ENCODE results near the gene ADAM11. TPM values are rescaled to one million over a fixed set of nuclear protein-coding genes. Genes with fewer than 3 reads are reported as not detected.

ADAM11 gene
- polyA plus RNA-seq, 4 donors = 2.2 to 4.6 (median 3.2) TPM

DNA sequence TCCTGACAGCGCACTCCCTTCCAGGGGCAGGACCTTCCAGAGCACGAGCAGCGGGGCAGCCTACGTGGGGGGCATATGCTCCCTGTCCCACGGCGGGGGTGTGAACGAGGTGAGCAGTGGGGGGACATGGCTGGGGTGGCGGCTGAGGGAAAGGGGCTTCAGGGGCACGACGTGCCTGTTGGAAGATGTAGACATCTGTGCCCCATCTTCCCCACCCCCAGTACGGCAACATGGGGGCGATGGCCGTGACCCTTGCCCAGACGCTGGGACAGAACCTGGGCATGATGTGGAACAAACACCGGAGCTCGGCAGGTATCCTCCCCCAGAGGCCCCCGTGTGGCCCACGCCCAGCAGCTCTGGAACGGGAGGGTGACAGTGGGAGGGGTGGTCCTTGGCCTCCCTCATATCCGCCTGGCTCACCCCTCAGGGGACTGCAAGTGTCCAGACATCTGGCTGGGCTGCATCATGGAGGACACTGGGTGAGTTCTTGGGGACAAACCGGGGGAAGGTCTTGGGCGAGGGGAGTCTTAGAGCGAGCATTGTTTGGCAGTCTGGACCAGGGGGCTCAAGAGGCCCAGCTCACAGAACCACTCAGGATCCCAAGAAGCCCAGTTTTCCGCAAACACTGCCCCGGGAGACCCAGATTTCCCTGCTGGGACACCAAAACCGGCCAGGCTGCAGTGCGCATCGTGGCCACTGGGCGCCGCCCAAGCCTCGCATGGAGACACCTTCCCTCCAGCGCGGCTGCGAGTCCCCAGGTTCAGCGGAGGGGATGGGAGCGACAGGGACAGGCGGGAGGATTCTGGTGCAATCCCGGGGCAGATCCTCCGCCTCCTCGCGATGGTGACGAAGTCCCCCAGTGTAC lies 15.7 kb downstream of the ADAM11 start:
- DNase-seq (ENCODE audit: low read depth in 4 of 4, low spot score in 2 of 4) = peak; percentile 34 to 73 (median 59)

DNA sequence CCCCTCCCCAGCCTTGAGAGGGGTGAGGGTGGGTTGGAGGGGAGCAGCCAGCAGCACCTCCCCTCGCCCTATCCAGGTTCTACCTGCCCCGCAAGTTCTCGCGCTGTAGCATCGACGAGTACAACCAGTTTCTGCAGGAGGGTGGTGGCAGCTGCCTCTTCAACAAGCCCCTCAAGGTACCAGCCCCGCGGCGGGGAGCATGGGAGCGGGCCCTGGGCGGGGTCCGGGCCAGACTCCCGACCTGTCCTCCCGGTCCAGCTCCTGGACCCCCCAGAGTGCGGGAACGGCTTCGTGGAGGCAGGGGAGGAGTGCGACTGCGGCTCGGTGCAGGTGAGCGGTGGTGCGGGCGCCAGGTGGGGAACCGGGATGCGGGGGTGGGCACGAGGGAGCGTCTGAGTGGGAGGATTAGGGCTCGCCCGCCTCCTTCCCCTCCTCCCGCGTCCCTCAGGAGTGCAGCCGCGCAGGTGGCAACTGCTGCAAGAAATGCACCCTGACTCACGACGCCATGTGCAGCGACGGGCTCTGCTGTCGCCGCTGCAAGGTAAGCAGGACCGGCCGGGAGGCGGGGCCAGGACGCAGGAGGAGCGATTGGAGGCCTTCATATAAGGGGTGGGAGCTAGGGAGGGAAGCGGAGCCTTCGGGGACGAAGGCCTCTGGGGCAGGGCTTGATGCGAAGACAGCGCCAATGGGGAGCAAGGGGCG lies 16.5 kb downstream of the ADAM11 start:
- peak; percentile 84 to 97 (median 91) for DNase-seq (ENCODE audit: low read depth in 4 of 4, low spot score in 2 of 4)

DNA sequence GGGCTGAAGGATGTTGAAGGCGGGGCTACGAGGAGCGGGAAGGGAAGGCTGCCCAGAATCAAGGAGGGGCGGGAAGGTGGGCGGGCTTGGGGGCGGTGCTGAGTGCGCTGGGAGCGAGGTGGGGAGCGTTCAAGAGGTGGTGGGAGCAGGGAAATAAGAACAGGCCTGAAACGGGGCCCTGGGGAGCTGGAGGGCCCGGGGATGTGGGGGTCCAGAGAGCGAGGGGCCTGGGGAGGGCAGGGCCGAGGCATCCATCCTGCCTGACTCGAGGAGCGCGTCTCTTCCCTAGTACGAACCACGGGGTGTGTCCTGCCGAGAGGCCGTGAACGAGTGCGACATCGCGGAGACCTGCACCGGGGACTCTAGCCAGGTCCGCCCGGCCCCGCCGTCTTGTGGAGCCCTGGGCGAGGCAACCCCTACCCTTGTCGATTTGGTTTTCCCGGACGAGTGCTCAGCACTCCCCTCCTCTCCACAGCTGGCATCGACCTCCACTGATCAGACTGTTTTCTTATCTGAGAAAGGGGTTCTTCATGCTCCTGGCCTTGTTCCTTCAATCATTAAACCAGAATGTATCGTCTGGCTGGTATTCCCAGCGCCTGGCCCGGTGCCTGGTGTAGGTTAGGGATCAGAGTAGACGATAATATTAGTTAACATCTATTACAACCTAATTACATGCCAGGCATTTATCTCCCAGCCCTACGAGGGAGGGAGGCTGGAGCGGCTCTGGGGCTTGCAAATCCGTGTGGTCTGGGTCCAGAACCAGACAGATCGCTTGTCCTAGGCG lies 17.2 kb downstream of the ADAM11 start:
- DNase-seq (ENCODE audit: low read depth in 4 of 4, low spot score in 2 of 4) = no peak

- no peak for DNase-seq (ENCODE audit: low read depth in 4 of 4, low spot score in 2 of 4)
Observed at GRCh38 chr17:44776628-44777393, 18.0 kb downstream of the ADAM11 start.

GRCh38 chr17:44777394-44778348 lies 18.9 kb downstream of the ADAM11 start:
- no peak for DNase-seq (ENCODE audit: low read depth in 4 of 4, low spot score in 2 of 4)

GRCh38 chr17:44778656-44779210 lies 19.9 kb downstream of the ADAM11 start:
- DNase-seq (ENCODE audit: low read depth in 4 of 4, low spot score in 2 of 4) = no peak

GRCh38 chr17:44779211-44780025 lies 20.6 kb downstream of the ADAM11 start:
- peak in 2 of 4 donors; percentile 65 to 74 for DNase-seq (ENCODE audit: low read depth in 4 of 4, low spot score in 2 of 4)

DNA sequence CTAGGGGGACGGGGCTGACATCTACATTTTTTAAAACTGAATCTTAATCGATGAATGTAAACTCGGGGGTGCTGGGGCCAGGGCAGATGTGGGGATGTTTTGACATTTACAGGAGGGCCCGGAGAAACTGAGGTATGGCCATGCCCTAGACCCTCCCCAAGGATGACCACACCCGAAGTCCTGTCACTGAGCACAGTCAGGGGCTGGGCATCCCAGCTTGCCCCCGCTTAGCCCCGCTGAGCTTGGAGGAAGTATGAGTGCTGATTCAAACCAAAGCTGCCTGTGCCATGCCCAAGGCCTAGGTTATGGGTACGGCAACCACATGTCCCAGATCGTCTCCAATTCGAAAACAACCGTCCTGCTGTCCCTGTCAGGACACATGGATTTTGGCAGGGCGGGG lies 21.4 kb downstream of the ADAM11 start:
- DNase-seq (ENCODE audit: low read depth in 4 of 4, low spot score in 2 of 4) = no peak

DNA sequence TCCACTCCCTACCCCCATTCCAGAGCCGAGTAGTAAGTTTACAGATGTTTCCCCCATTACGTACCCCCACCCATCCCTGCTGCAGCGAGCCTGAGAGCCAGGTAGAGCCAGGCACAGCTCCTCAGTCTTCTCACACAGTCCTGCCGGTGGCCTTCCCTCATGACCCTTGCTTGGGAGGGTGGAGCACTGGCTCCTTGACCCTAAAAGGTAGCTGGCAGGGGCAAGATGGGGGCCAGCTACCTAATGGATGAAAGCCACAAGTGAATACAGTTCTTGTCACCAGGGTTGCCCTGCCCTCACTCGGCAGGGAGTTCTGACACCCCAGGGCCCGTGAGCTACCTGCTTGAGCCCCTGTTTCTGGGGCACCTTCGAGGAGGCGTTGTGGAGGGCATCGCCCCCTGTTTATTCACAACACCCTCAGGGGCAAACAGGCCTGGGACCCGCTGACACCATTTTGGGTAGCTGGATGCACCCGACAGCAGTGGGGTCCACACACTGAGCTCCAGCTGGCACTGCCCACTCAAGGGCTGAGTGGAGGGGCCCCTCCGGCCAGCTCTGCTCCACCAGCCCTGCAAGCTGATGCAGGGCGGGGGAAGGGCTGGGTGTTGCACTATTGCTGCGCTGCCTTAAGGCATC lies 22.2 kb downstream of the ADAM11 start:
- no peak for DNase-seq (ENCODE audit: low read depth in 4 of 4, low spot score in 2 of 4)

DNA sequence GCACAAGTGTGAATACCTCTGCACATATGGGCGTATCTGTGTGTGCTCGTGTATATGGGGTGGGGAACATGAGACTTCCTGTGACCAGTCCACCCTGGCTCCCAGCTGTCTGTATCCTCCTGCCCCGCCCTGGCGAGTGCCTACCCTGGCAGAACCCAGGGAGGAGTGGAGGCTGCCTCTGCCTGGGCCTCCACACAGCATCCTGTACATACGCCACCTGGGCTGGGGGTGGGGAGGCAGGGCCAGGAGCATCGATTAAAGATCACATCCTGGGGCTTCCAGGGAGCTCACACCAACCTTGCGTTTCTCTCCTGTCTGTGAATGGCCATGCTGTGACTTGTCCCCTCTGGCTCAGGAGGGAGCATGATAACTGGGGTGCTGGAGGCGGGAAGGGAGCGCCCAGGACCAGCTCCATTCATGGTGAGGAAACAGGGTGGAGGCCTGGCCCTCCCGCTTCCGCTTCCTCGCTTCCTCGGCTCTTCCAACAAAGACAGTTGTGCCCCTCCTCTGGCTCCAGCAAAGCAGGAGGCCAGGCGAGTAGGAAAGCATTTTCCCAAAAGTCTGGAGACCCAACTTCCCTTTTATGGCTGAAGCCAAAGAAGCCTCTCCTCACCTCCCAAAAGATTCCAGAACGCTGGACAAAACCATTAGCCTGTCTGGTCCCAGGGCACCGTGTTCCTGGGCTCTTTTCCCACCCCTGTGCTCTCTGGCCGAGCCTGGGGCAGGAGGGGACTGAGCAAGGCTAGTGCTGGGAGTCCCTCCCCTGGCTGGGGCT lies 22.9 kb downstream of the ADAM11 start:
- no peak for DNase-seq (ENCODE audit: low read depth in 4 of 4, low spot score in 2 of 4)

DNA sequence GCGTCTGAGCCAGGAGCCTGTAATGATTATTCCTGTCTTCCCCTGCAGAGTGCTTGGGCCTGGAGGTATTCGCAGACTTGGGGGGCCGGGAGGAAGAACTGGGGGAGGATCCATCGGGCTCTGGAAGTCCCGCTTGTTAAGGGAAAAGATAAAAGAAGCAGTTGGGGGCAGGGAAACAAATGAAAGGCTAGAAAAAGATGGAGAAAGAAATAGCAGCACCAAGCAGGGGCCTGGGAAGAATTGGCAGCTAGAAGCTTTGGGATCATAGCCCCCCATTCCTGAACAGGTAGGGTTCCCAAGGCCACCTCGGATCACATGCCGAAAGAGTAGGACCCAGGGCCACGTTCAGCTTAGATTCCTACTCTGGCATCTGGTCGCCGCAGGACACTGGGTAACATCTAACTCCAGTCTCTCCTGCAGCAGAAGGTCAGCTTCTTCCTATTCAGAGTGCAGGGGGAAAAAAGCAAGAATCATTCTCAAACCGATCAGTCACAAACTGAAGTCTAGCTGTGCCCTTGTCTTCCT lies 23.6 kb downstream of the ADAM11 start:
- DNase-seq (ENCODE audit: low read depth in 4 of 4, low spot score in 2 of 4) = no peak

GRCh38 chr17:44785921-44786320 lies 27.1 kb downstream of the ADAM11 start:
- no peak for DNase-seq (ENCODE audit: low read depth in 4 of 4, low spot score in 2 of 4)

- DNase-seq (ENCODE audit: low read depth in 4 of 4, low spot score in 2 of 4) = no peak
Observed at GRCh38 chr17:44786551-44787081, 27.8 kb downstream of the ADAM11 start.

DNA sequence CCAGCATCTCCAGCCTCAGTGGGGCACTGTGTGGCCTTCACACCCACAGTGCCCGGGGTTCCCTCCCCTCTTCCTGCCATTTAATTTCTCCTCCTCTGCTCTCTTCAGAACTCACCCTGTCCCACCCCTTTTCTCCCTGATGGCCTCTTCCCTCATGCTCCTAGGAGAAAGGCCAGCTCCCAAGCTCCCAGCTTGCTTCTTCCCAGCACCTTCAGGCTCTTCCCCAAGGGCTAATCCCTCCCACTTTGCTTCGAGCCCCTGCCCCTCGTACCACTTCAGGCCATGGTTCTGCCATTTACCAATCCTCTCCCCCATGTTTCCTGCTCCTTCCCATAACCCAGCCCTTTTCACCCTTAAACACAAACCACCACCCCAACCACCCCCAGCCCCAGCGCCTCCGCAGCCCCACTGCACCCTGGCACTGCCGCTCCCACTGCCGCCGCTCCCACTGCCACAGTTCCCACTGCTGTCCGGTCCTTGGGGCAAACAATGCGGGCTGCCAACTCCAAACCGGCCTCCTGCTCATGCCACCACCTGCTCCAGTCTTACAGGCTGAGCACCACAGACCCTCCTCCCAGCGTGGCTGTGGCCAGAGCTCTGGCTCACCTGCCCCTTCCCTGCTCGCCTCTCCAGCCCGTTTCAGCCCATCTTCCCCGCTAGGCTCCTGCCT lies 28.6 kb downstream of the ADAM11 start:
- no peak for DNase-seq (ENCODE audit: low read depth in 4 of 4, low spot score in 2 of 4)

DNA sequence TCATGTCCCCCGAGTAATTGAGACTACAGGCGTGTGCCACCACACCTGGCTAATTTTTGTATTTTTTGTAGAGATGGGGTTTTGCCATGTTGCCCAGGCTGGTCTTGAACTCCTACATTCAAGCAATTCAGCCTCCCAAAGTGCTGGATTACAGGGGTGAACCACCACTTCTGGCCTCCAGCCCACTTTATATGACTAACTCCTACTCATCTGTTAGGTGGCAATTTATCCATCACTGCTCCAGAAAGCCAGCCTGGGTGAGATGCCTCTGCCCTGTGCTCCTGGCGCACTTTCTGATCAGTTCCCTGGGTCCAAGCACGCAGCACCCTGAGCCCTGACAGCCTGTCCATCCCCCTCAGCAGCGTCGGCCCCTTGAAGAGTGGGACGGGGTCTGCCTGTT lies 29.4 kb downstream of the ADAM11 start:
- DNase-seq (ENCODE audit: low read depth in 4 of 4, low spot score in 2 of 4) = no peak

- no peak for DNase-seq (ENCODE audit: low read depth in 4 of 4, low spot score in 2 of 4)
Observed at GRCh38 chr17:44792276-44792675, 33.5 kb downstream of the ADAM11 start.
